GM12878 (cell line): ENCODE measurements around the gene GPR17. TPM values are rescaled to one million over a fixed set of nuclear protein-coding genes. Genes with fewer than 3 reads are reported as not detected.

Source experiments
- ATAC-seq: fragments of 200-7000 bp; cut with Tn5 transposase; 3 replicates; pipeline ENCODE4 v1.9.1; 2020; ENCODE audit warnings: mild to moderate bottlenecking, moderate library complexity
- BruUV-seq: library from RNA; stranded (reverse); fragments of 400-500 nt; replicated peaks from 2 replicates; lab custom pipeline; 2021; lab: Mats Ljungman, UMichigan
- CTCF ChIA-PET: fragments of 300-600 bp; sonication (Branson Sonifier 250); formaldehyde crosslinking; extraction: SDS; loops from one replicate; lab custom pipeline; 2021; ENCODE audit warnings: inconsistent platforms; lab: Yijun Ruan, JAX
- POLR2A ChIA-PET: fragments of 350-600 bp; formaldehyde crosslinking; extraction: SDS; loops from one replicate; lab custom pipeline; 2021; ENCODE audit warnings: inconsistent platforms; lab: Charles Lee
- RAD21 ChIA-PET: fragments of 300-600 bp; sonication (Branson Sonifier 250); formaldehyde crosslinking; loops from one replicate; lab custom pipeline; 2023; ENCODE audit warnings: antibody characterized with exemption; ENCODE audit not compliant: unreplicated experiment; lab: Charles Lee
- SMC1A ChIA-PET: fragments of 300-600 bp; sonication (Branson Sonifier 250); formaldehyde crosslinking; loops from one replicate; lab custom pipeline; 2023; ENCODE audit not compliant: unreplicated experiment, uncharacterized antibody; lab: Charles Lee
- DNase-seq: peaks from one replicate; pipeline ENCODE4 v3.0.0-alpha.2; 2011; ENCODE audit warnings: low read depth, low spot score
- FAIRE-seq: peaks from 3 replicates; lab custom pipeline; 2011; peaks lifted over from hg19 to GRCh38; lab: Jason Lieb, UNC
- H2AFZ ChIP-seq: 2 replicates; pipeline ENCODE4 v1.6.0; 2011; ENCODE audit warnings: low read depth, low read length, control low read depth; ENCODE audit not compliant: control insufficient read depth
- H3K27ac ChIP-seq: 2 replicates; pipeline ENCODE4 v1.5.1; 2011; ENCODE audit warnings: control low read depth; ENCODE audit not compliant: control insufficient read depth, insufficient read depth
- H3K27me3 ChIP-seq, 2 experiments: replicated peaks in 1 of 2; 2 replicates each; pipeline versions ENCODE4 v1.6.0 to v1.6.1; 2011; ENCODE audit warnings: low read length in 1 of 2; ENCODE audit not compliant: control insufficient read depth in 2 of 2, insufficient read depth in 2 of 2
- H3K36me3 ChIP-seq, 2 experiments: 2 replicates each; pipeline ENCODE4 v1.5.1; 2011; ENCODE audit warnings: low read length in 1 of 2; ENCODE audit not compliant: control insufficient read depth in 2 of 2, insufficient read depth in 2 of 2
- H3K4me1 ChIP-seq: 2 replicates; pipeline ENCODE4 v1.6.1; 2011; ENCODE audit warnings: mild to moderate bottlenecking, low read length, moderate library complexity, mixed read lengths; ENCODE audit not compliant: control insufficient read depth, insufficient read depth
- H3K4me2 ChIP-seq: 2 replicates; pipeline ENCODE4 v1.6.0; 2011; ENCODE audit warnings: control low read depth; ENCODE audit not compliant: control insufficient read depth, insufficient read depth
- H3K4me3 ChIP-seq: fragments of 200-600 bp; sonication (generic); 2 replicates; pipeline ENCODE4 v1.5.1; 2016
- H3K79me2 ChIP-seq: 2 replicates; pipeline ENCODE4 v1.6.0; 2011; ENCODE audit warnings: low read length; ENCODE audit not compliant: control insufficient read depth, insufficient read depth
- H3K9ac ChIP-seq: 2 replicates; pipeline ENCODE4 v1.8.0; 2011; ENCODE audit warnings: low read length, control low read depth, mixed read lengths; ENCODE audit not compliant: control insufficient read depth, insufficient read depth
- H3K9me3 ChIP-seq: replicated peaks from 3 replicates; pipeline ENCODE4 v1.5.1; 2011; ENCODE audit warnings: mild to moderate bottlenecking, low read length; ENCODE audit not compliant: control insufficient read depth, insufficient read depth
- H4K20me1 ChIP-seq: 2 replicates; pipeline ENCODE4 v1.6.0; 2011; ENCODE audit not compliant: control insufficient read depth, insufficient read depth
- ATF7 ChIP-seq: fragments of 450-650 bp; IDR thresholded peaks from 2 replicates; pipeline ENCODE4 v1.6.1; 2016; ENCODE audit warnings: low read depth, mild to moderate bottlenecking
- EP300 ChIP-seq, 2 experiments: fragments of 150-350 bp in 1 of 2; IDR thresholded peaks; 2 replicates each; pipeline ENCODE4 v1.6.1; 2011 to 2012; ENCODE audit warnings: low read depth in 2 of 2, low read length in 2 of 2, borderline replicate concordance in 1 of 2, improper control_type of control experiment in 1 of 2, inconsistent platforms in 1 of 2; ENCODE audit not compliant: control insufficient read depth in 1 of 2
- HCFC1 ChIP-seq: fragments of 150-350 bp; IDR thresholded peaks from 2 replicates; pipeline ENCODE4 v1.6.1; 2014; ENCODE audit warnings: low read length
- IKZF1 ChIP-seq: fragments of 450-650 bp; conservative IDR thresholded peaks from 2 replicates; pipeline ENCODE4 v1.6.1; 2017; ENCODE audit warnings: antibody characterized with exemption, mild to moderate bottlenecking
- MEF2B ChIP-seq: fragments of 450-650 bp; IDR thresholded peaks from 2 replicates; pipeline ENCODE4 v1.6.1; 2018; ENCODE audit warnings: mild to moderate bottlenecking, moderate library complexity; ENCODE audit not compliant: partially characterized antibody, poor library complexity, severe bottlenecking
- RCOR1 ChIP-seq: conservative IDR thresholded peaks from 2 replicates; pipeline ENCODE4 v1.6.1; 2012; ENCODE audit warnings: low read depth, low read length, improper control_type of control experiment
- STAT1 ChIP-seq: fragments of 450-650 bp; conservative IDR thresholded peaks from 2 replicates; pipeline ENCODE4 v1.6.1; 2014; ENCODE audit warnings: antibody characterized with exemption, mild to moderate bottlenecking
- TBL1XR1 ChIP-seq: IDR thresholded peaks from 2 replicates; pipeline ENCODE4 v1.6.1; 2012; ENCODE audit warnings: low read depth, low read length, improper control_type of control experiment
- ZBED1 ChIP-seq: IDR thresholded peaks from 2 replicates; pipeline ENCODE4 v1.6.1; 2016; ENCODE audit warnings: borderline replicate concordance
- WGBS: methylation state at CpG from one replicate; pipeline ENCODE4 v1.1.6; 2016; ENCODE audit warnings: low lambda C conversion rate; ENCODE audit not compliant: insufficient replicate concordance, insufficient coverage; ENCODE audit errors: missing lambda C conversion rate; 5-methylcytosine and 5-hydroxymethylcytosine counted together
- in situ Hi-C: fragments of 300-500 bp; cut with MboI; formaldehyde crosslinking; loops from 9 replicates; pipeline ENCODE4 v1.14.3; 2018; ENCODE audit warnings: mixed read lengths
- intact Hi-C: fragments of 100-400 bp; cut with micrococcal nuclease; formaldehyde crosslinking; loops from one replicate; pipeline ENCODE4 v1.14.2; 2022; ENCODE audit not compliant: unreplicated experiment
- polyA plus RNA-seq, 11 experiments: library from polyadenylated mRNA; depleted of rRNA in 4 of 11; unstranded in 6 of 11; stranded (reverse) in 5 of 11; fragments of >200 nt; fragmentation: Nextera tagmentation in 4 of 11; fragmentation: Illumina TruSeq in 1 of 11; extraction: Ambion mirVana in 4 of 11; extraction: Trizol in 1 of 11; gene quantifications; 1 replicate in 1 of 11; 2 replicates in 10 of 11; pipeline versions ENCODE4 v1.2.1 to v1.2.3, GENCODE V29; 2011 to 2016; ENCODE audit warnings: inconsistent platforms in 2 of 11, missing spikeins in 2 of 11, low read depth in 1 of 11
- total RNA-seq, 4 experiments: library from RNA; depleted of rRNA in 3 of 4; stranded (reverse); fragments of >200 nt in 3 of 4; fragmentation: Illumina TruSeq in 1 of 4; extraction: Trizol in 1 of 4; gene quantifications; 2 replicates each; pipeline versions ENCODE4 v1.2.1 to v1.2.3, GENCODE V29; 2013 to 2021
- TF ChIP-seq, protein P1 (sequence below): IDR thresholded peaks from 2 replicates; pipeline ENCODE4 v1.6.1; 2012; ENCODE audit warnings: mild to moderate bottlenecking, low read depth, low read length
- TF ChIP-seq, protein P2 (sequence below): fragments of 450-650 bp; IDR thresholded peaks from 2 replicates; pipeline ENCODE4 v1.6.1; 2018; ENCODE audit warnings: borderline replicate concordance, mild to moderate bottlenecking; ENCODE audit not compliant: partially characterized antibody
- TF ChIP-seq, protein P3 (sequence below): IDR thresholded peaks from 2 replicates; pipeline ENCODE4 v1.6.1; 2012; ENCODE audit warnings: low read depth, low read length, improper control_type of control experiment
- TF ChIP-seq, protein P4 (sequence below): IDR thresholded peaks from 2 replicates; pipeline ENCODE4 v1.6.1; 2011; ENCODE audit warnings: borderline replicate concordance, low read depth, mild to moderate bottlenecking, moderate library complexity, low read length; ENCODE audit not compliant: insufficient read depth, poor library complexity, severe bottlenecking

The GPR17 gene
- total and polyA plus RNA-seq, 10 of the 15 experiments (the other 5 are each of a cell fraction or from before 2014, with no cell fraction given) = not detected

- TF ChIP-seq EP300 (IDR thresholded peaks at IDR 0.05; ENCODE audit: borderline replicate concordance in 1 of 2, control insufficient read depth in 1 of 2, low read depth in 2 of 2, low read length in 2 of 2) = no peak
- TF ChIP-seq, all 136 proteins: peak for 0
Measured at GRCh38 chr2:127612111-127612822, 33.7 kb upstream of the GPR17 start (continued).

GRCh38 chr2:127614246-127614645 is 31.7 kb upstream of the GPR17 start:
- Histone ChIP-seq H3K27ac (no peak overlapping the region), H3K4me1 (no peaks in the 10 kb centered on the region), H3K27me3 (no peaks in the 10 kb centered on the region; a peak in 1 of 4 replicates), H3K4me3 (no peak overlapping the region), H3K4me2 (no peak overlapping the region), H2AFZ (no peak overlapping the region), H4K20me1 (no peaks in the 10 kb centered on the region), H3K9me3 (no peaks in the 10 kb centered on the region; the same call in 2 of the 3 replicates), H3K9ac (no peak overlapping the region), H3K36me3 (no peaks in the 10 kb centered on the region), H3K79me2 (no peaks in the 10 kb centered on the region)
- no peak for DNase-seq
- POLR2A ChIA-PET = interaction anchor here (0.5 kb wide), 1 partner anchor 374 kb away, joined by 4 read pairs; no protein-coding TSS in a partner anchor
- CTCF ChIA-PET = interaction anchor here (1.0 to 1.3 kb wide), 2 partner anchors 23 to 36 kb away, joined by 3 to 4 read pairs; no protein-coding TSS in a partner anchor
- no peak for ATAC-seq
- intact Hi-C loops (no loop called here), in situ Hi-C loops (no loop called here)
- BruUV-seq = no TSS peak
- no peak for FAIRE-seq
- 13% methylated on average over 2 of the region's 2 CpGs for WGBS
- SMC1A ChIA-PET = interaction anchor here (1.5 kb wide), 1 partner anchor 35 kb away, joined by 4 read pairs; no protein-coding TSS in a partner anchor
- RAD21 ChIA-PET = no interaction called here
- TF ChIP-seq, protein P1, sequence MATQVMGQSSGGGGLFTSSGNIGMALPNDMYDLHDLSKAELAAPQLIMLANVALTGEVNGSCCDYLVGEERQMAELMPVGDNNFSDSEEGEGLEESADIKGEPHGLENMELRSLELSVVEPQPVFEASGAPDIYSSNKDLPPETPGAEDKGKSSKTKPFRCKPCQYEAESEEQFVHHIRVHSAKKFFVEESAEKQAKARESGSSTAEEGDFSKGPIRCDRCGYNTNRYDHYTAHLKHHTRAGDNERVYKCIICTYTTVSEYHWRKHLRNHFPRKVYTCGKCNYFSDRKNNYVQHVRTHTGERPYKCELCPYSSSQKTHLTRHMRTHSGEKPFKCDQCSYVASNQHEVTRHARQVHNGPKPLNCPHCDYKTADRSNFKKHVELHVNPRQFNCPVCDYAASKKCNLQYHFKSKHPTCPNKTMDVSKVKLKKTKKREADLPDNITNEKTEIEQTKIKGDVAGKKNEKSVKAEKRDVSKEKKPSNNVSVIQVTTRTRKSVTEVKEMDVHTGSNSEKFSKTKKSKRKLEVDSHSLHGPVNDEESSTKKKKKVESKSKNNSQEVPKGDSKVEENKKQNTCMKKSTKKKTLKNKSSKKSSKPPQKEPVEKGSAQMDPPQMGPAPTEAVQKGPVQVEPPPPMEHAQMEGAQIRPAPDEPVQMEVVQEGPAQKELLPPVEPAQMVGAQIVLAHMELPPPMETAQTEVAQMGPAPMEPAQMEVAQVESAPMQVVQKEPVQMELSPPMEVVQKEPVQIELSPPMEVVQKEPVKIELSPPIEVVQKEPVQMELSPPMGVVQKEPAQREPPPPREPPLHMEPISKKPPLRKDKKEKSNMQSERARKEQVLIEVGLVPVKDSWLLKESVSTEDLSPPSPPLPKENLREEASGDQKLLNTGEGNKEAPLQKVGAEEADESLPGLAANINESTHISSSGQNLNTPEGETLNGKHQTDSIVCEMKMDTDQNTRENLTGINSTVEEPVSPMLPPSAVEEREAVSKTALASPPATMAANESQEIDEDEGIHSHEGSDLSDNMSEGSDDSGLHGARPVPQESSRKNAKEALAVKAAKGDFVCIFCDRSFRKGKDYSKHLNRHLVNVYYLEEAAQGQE = no peak
- TF ChIP-seq, protein P2, sequence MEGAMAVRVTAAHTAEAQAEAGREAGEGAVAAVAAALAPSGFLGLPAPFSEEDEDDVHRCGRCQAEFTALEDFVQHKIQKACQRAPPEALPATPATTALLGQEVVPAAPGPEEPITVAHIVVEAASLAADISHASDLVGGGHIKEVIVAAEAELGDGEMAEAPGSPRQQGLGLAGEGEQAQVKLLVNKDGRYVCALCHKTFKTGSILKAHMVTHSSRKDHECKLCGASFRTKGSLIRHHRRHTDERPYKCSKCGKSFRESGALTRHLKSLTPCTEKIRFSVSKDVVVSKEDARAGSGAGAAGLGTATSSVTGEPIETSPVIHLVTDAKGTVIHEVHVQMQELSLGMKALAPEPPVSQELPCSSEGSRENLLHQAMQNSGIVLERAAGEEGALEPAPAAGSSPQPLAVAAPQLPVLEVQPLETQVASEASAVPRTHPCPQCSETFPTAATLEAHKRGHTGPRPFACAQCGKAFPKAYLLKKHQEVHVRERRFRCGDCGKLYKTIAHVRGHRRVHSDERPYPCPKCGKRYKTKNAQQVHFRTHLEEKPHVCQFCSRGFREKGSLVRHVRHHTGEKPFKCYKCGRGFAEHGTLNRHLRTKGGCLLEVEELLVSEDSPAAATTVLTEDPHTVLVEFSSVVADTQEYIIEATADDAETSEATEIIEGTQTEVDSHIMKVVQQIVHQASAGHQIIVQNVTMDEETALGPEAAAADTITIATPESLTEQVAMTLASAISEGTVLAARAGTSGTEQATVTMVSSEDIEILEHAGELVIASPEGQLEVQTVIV = no peak
- no peak for TF ChIP-seq EP300 (IDR thresholded peaks at IDR 0.05; ENCODE audit: borderline replicate concordance in 1 of 2, control insufficient read depth in 1 of 2, low read depth in 2 of 2, low read length in 2 of 2)
- no peak for TF ChIP-seq ZBED1
- no peak for TF ChIP-seq HCFC1
- TF ChIP-seq, protein P3, sequence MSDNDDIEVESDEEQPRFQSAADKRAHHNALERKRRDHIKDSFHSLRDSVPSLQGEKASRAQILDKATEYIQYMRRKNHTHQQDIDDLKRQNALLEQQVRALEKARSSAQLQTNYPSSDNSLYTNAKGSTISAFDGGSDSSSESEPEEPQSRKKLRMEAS = no peak
- no peak for TF ChIP-seq ATF7
- TF ChIP-seq, protein P4, sequence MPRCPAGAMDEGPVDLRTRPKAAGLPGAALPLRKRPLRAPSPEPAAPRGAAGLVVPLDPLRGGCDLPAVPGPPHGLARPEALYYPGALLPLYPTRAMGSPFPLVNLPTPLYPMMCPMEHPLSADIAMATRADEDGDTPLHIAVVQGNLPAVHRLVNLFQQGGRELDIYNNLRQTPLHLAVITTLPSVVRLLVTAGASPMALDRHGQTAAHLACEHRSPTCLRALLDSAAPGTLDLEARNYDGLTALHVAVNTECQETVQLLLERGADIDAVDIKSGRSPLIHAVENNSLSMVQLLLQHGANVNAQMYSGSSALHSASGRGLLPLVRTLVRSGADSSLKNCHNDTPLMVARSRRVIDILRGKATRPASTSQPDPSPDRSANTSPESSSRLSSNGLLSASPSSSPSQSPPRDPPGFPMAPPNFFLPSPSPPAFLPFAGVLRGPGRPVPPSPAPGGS = no peak
- no peak for TF ChIP-seq RCOR1
- TF ChIP-seq STAT1 = no peak
- no peak for TF ChIP-seq MEF2B
- no peak for TF ChIP-seq IKZF1
- TF ChIP-seq TBL1XR1 = no peak
